H1 (cell line): ENCODE measurements around the gene NCOA6. TPM values are rescaled to one million over a fixed set of nuclear protein-coding genes. Genes with fewer than 3 reads are reported as not detected.
"Not testable (repeated sequence)": the region's sequence is repeated elsewhere in the genome, so short reads cannot be mapped to it uniquely, and the experiment has no call there.

Source experiments
- CTCF ChIA-PET: fragments of 300-600 bp; sonication (Branson Sonifier 250); formaldehyde crosslinking; loops from one replicate; lab custom pipeline; 2021; ENCODE audit not compliant: partially characterized antibody; lab: Charles Lee
- POLR2A ChIA-PET: fragments of 300-600 bp; sonication (Branson Sonifier 250); formaldehyde crosslinking; loops from one replicate; lab custom pipeline; 2021; ENCODE audit warnings: inconsistent platforms; ENCODE audit not compliant: partially characterized antibody; lab: Charles Lee
- DNase-seq, 2 experiments: peaks; one replicate each; pipeline versions ENCODE4 v3.0.0 to v3.0.0-alpha.2; 2010 to 2022; ENCODE audit warnings: low spot score in 2 of 2, low read depth in 1 of 2, mixed read lengths in 1 of 2
- FAIRE-seq: peaks from 2 replicates; lab custom pipeline; 2011; peaks lifted over from hg19 to GRCh38; lab: Jason Lieb, UNC
- H2AFZ ChIP-seq: 2 replicates; pipeline ENCODE4 v1.8.1; 2012; ENCODE audit warnings: low read length, inconsistent platforms
- H2AK5ac ChIP-seq: 2 replicates; pipeline ENCODE4 v1.6.1; 2013; ENCODE audit warnings: low read depth, low read length
- H2BK120ac ChIP-seq: replicated peaks from 2 replicates; pipeline ENCODE3; 2013; ENCODE audit warnings: low read depth, low read length, inconsistent platforms
- H2BK12ac ChIP-seq: 2 replicates; pipeline ENCODE4 v1.6.1; 2013; ENCODE audit warnings: low read depth, low read length
- H2BK15ac ChIP-seq: 2 replicates; pipeline ENCODE4 v1.6.1; 2013; ENCODE audit warnings: low read length
- H2BK20ac ChIP-seq: 2 replicates; pipeline ENCODE4 v1.6.1; 2013; ENCODE audit warnings: low read length
- H2BK5ac ChIP-seq: 2 replicates; pipeline ENCODE4 v1.6.1; 2013; ENCODE audit warnings: low read depth, low read length
- H3K14ac ChIP-seq: 2 replicates; pipeline ENCODE4 v1.6.1; 2013; ENCODE audit warnings: inconsistent platforms; ENCODE audit not compliant: insufficient read length
- H3K18ac ChIP-seq: 2 replicates; pipeline ENCODE4 v1.6.1; 2013; ENCODE audit warnings: low read length; ENCODE audit errors: extremely low read depth
- H3K23ac ChIP-seq: 2 replicates; pipeline ENCODE4 v1.6.1; 2013; ENCODE audit warnings: inconsistent platforms; ENCODE audit not compliant: insufficient read length
- H3K23me2 ChIP-seq: 2 replicates; pipeline ENCODE4 v1.6.1; 2013; ENCODE audit warnings: low read depth, low read length
- H3K27ac ChIP-seq: 2 replicates; pipeline ENCODE4 v1.6.1; 2011; ENCODE audit warnings: low read depth, low read length, inconsistent platforms
- H3K27me3 ChIP-seq, 4 experiments: replicated peaks in 1 of 4; 1 replicate in 1 of 4; 2 replicates in 3 of 4; pipeline versions ENCODE4 v1.6.1 to v1.8.1; 2011 to 2013; ENCODE audit warnings: low read length in 3 of 4, mild to moderate bottlenecking in 3 of 4, inconsistent platforms in 2 of 4, mixed read lengths in 2 of 4, moderate library complexity in 1 of 4; ENCODE audit not compliant: control insufficient read depth in 3 of 4, insufficient read depth in 3 of 4; ENCODE audit errors: extremely low read depth in 1 of 4
- H3K36me3 ChIP-seq, 4 experiments: 2 replicates each; pipeline versions ENCODE4 v1.6.1 to v1.8.1; 2011 to 2013; ENCODE audit warnings: mild to moderate bottlenecking in 4 of 4, low read length in 3 of 4, moderate library complexity in 2 of 4, control low read depth in 1 of 4, inconsistent platforms in 1 of 4; ENCODE audit not compliant: insufficient read depth in 4 of 4, control insufficient read depth in 2 of 4
- H3K4ac ChIP-seq: replicated peaks from 2 replicates; pipeline ENCODE3; 2013; ENCODE audit warnings: low read length, low read depth, mixed read lengths, inconsistent platforms; ENCODE audit not compliant: insufficient read length
- H3K4me1 ChIP-seq, 4 experiments: replicated peaks in 1 of 4; 1 replicate in 1 of 4; 2 replicates in 3 of 4; pipeline versions ENCODE4 v1.6.1 to v1.8.1; 2011 to 2013; ENCODE audit warnings: low read length in 3 of 4, inconsistent platforms in 2 of 4, mixed read lengths in 1 of 4; ENCODE audit not compliant: insufficient read depth in 4 of 4, control insufficient read depth in 3 of 4
- H3K4me2 ChIP-seq, 2 experiments: 2 replicates each; pipeline versions ENCODE4 v1.6.1 to v1.8.1; 2011 to 2013; ENCODE audit warnings: low read depth in 2 of 2, low read length in 2 of 2, control low read depth in 1 of 2, inconsistent platforms in 1 of 2, mild to moderate bottlenecking in 1 of 2; ENCODE audit not compliant: insufficient read depth in 1 of 2
- H3K4me3 ChIP-seq, 4 experiments: fragments of 200-600, 300-600 bp in 1 of 4; sonication (generic), shearing (Covaris generic), sonication (Bioruptor Twin) in 1 of 4; 2 replicates each; pipeline versions ENCODE4 v1.5.1 to v1.8.1; 2011 to 2016; ENCODE audit warnings: low read length in 4 of 4, low read depth in 3 of 4, control low read depth in 2 of 4, inconsistent platforms in 2 of 4, mild to moderate bottlenecking in 2 of 4, mixed read lengths in 1 of 4, moderate library complexity in 1 of 4; ENCODE audit not compliant: insufficient read depth in 2 of 4; ENCODE audit errors: extremely low read depth in 1 of 4
- H3K56ac ChIP-seq: replicated peaks from 2 replicates; pipeline ENCODE3; 2013; ENCODE audit warnings: low read depth, mild to moderate bottlenecking, mixed read lengths, low read length, inconsistent platforms; ENCODE audit not compliant: insufficient read length
- H3K79me1 ChIP-seq: 2 replicates; pipeline ENCODE4 v1.6.1; 2013; ENCODE audit warnings: low read depth, low read length, control low read depth
- H3K79me2 ChIP-seq, 2 experiments: 2 replicates each; pipeline versions ENCODE4 v1.6.1 to v1.8.1; 2012 to 2013; ENCODE audit warnings: low read length in 2 of 2, mild to moderate bottlenecking in 2 of 2, inconsistent platforms in 1 of 2; ENCODE audit not compliant: insufficient read depth in 2 of 2, control insufficient read depth in 1 of 2
- H3K9ac ChIP-seq, 4 experiments: replicated peaks in 1 of 4; 1 replicate in 1 of 4; 2 replicates in 3 of 4; pipeline versions ENCODE4 v1.6.1 to v1.8.1; 2011 to 2013; ENCODE audit warnings: low read depth in 3 of 4, low read length in 3 of 4, control low read depth in 2 of 4, mild to moderate bottlenecking in 2 of 4, moderate library complexity in 2 of 4, inconsistent platforms in 1 of 4; ENCODE audit errors: extremely low read depth in 1 of 4
- H3K9me3 ChIP-seq, 2 experiments: 2 replicates each; pipeline versions ENCODE4 v1.6.1 to v1.8.1; 2012 to 2013; ENCODE audit warnings: mild to moderate bottlenecking in 2 of 2, moderate library complexity in 2 of 2, control low read depth in 1 of 2, inconsistent platforms in 1 of 2, low read depth in 1 of 2, low read length in 1 of 2, mixed read lengths in 1 of 2; ENCODE audit not compliant: insufficient read depth in 2 of 2
- H4K20me1 ChIP-seq, 2 experiments: replicated peaks in 1 of 2; 2 replicates each; pipeline versions ENCODE3 to v1.8.1; 2011 to 2013; ENCODE audit warnings: inconsistent platforms in 2 of 2, low read length in 2 of 2, mild to moderate bottlenecking in 1 of 2; ENCODE audit not compliant: insufficient read depth in 2 of 2, control insufficient read depth in 1 of 2
- H4K5ac ChIP-seq: 2 replicates; pipeline ENCODE4 v1.6.1; 2013; ENCODE audit warnings: low read length, low read depth, mixed read lengths, inconsistent platforms; ENCODE audit not compliant: insufficient read length
- H4K8ac ChIP-seq: 2 replicates; pipeline ENCODE4 v1.8.0; 2013; ENCODE audit warnings: mild to moderate bottlenecking, moderate library complexity, low read length, inconsistent platforms; ENCODE audit not compliant: insufficient read depth; ENCODE audit errors: extremely low read depth
- H4K91ac ChIP-seq: replicated peaks from 2 replicates; pipeline ENCODE3; 2013; ENCODE audit warnings: low read length, mixed read lengths, inconsistent platforms; ENCODE audit not compliant: insufficient read length
- WGBS, 2 experiments: shearing (Covaris generic) in 1 of 2; methylation state at CpG; one replicate each; pipeline versions ENCODE4 v1.1.6 to v1.1.7; 2013 to 2015; ENCODE audit warnings: low lambda C conversion rate in 2 of 2, mixed read lengths in 2 of 2, inconsistent platforms in 1 of 2, low coverage in 1 of 2, missing lambda C conversion rate in 1 of 2; ENCODE audit not compliant: insufficient replicate concordance in 2 of 2, insufficient coverage in 1 of 2, insufficient read length in 1 of 2; ENCODE audit errors: extremely low coverage in 1 of 2, missing lambda C conversion rate in 1 of 2; 5-methylcytosine and 5-hydroxymethylcytosine counted together
- polyA plus RNA-seq, 7 experiments: library from polyadenylated mRNA; depleted of rRNA in 3 of 7; stranded (reverse) in 5 of 7; unstranded in 2 of 7; fragments of >200 nt in 5 of 7; fragments of 200-250 nt in 2 of 7; gene quantifications; 1 replicate in 5 of 7; 2 replicates in 1 of 7; 4 replicates in 1 of 7; pipeline versions ENCODE4 v1.2.1 to v1.2.3, GENCODE V29; 2011 to 2013; ENCODE audit warnings: missing spikeins in 2 of 7, mixed read lengths in 2 of 7
- total RNA-seq: library from RNA; stranded (reverse); fragmentation: NEBNext Ultra II Directional; extraction: Animal tissue kit (Norgen Biotek cat#: 25700); gene quantifications from 2 replicates; pipeline ENCODE4 v1.2.1, GENCODE V29; 2021

NCOA6 gene
- total and polyA plus RNA-seq, 2 of the 8 experiments (the other 6 are each of a cell fraction or from before 2014, with no cell fraction given): 9.0 to 9.5 TPM

GRCh38 chr20:34780291-34780690, 45.2 kb downstream of the NCOA6 start:
- H4K20me1 ChIP-seq, H3K27me3 ChIP-seq, H2BK120ac ChIP-seq, H3K79me1 ChIP-seq, H2BK12ac ChIP-seq, H3K4me2 ChIP-seq, H3K56ac ChIP-seq, H3K23me2 ChIP-seq, H4K91ac ChIP-seq, POLR2A ChIA-PET, H2BK20ac ChIP-seq, H2BK15ac ChIP-seq, H3K4me1 ChIP-seq, H3K9me3 ChIP-seq, H3K18ac ChIP-seq, H3K4ac ChIP-seq, H4K5ac ChIP-seq, H3K4me3 ChIP-seq, H3K27ac ChIP-seq, H3K36me3 ChIP-seq, H2AFZ ChIP-seq, H4K8ac ChIP-seq, H3K79me2 ChIP-seq, H2AK5ac ChIP-seq, FAIRE-seq, H3K9ac ChIP-seq, H3K14ac ChIP-seq, DNase-seq, H3K23ac ChIP-seq, H2BK5ac ChIP-seq: not testable (repeated sequence)
- 90% methylated on average over 8 of the region's 8 CpGs; no CpG with 5 or more reads in 1 of the 2 experiments for WGBS, 2 experiments
- CTCF ChIA-PET: interaction anchor here (0.6 to 2.7 kb wide), 5 partner anchors 9 to 198 kb away, joined by 3 to 15 read pairs (median 3); no protein-coding TSS in a partner anchor
